Measurements from ENCODE around the gene TTI1. TPM values are rescaled to one million over a fixed set of nuclear protein-coding genes. Genes with fewer than 3 reads are reported as not detected.

TTI1 gene
- total and polyA plus RNA-seq, 9 of the 15 experiments (the other 6 are each of a cell fraction or from before 2014, with no cell fraction given) = 9.8 to 55.1 (median 39.4) TPM

DNA sequence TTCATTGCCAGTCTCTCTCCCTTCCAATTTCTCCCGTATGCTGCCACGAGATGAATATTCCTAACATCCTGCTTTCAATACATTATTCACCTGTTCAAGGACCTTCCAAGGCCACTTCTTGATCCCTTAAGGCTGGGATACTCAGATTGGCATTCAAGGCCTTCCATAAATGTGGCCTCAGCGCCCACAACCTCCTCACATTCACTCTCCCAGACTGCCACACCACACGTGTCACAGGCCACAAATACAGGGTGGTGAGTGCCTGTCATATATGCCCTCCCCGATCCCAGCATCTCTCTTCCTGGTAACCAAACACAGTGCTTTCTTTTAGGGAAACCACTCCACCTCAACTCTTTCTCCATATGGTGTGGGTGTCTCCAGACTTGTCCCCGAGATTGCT, 55.5 kb downstream of the TTI1 start (continued):
- TF ChIP-seq CTCFL (IDR thresholded peaks at IDR 0.05; ENCODE audit: borderline replicate concordance, insufficient read depth, low read depth, low read length, poor library complexity, severe bottlenecking) = no peak
- no peak for TF ChIP-seq ZNF644 (tag; IDR thresholded peaks at IDR 0.05; ENCODE audit: low read depth)
- no peak for TF ChIP-seq TOE1 (IDR thresholded peaks at IDR 0.05; ENCODE audit: borderline replicate concordance)
- no peak for TF ChIP-seq TOE1 (CRISPR knock-in tag; IDR thresholded peaks at IDR 0.05; ENCODE audit: borderline replicate concordance, low read depth)
- TF ChIP-seq ZFP1 (CRISPR knock-in tag; IDR thresholded peaks at IDR 0.05) = no peak
- TF ChIP-seq MCM7 (IDR thresholded peaks at IDR 0.05) = no peak
- TF ChIP-seq, protein P1, sequence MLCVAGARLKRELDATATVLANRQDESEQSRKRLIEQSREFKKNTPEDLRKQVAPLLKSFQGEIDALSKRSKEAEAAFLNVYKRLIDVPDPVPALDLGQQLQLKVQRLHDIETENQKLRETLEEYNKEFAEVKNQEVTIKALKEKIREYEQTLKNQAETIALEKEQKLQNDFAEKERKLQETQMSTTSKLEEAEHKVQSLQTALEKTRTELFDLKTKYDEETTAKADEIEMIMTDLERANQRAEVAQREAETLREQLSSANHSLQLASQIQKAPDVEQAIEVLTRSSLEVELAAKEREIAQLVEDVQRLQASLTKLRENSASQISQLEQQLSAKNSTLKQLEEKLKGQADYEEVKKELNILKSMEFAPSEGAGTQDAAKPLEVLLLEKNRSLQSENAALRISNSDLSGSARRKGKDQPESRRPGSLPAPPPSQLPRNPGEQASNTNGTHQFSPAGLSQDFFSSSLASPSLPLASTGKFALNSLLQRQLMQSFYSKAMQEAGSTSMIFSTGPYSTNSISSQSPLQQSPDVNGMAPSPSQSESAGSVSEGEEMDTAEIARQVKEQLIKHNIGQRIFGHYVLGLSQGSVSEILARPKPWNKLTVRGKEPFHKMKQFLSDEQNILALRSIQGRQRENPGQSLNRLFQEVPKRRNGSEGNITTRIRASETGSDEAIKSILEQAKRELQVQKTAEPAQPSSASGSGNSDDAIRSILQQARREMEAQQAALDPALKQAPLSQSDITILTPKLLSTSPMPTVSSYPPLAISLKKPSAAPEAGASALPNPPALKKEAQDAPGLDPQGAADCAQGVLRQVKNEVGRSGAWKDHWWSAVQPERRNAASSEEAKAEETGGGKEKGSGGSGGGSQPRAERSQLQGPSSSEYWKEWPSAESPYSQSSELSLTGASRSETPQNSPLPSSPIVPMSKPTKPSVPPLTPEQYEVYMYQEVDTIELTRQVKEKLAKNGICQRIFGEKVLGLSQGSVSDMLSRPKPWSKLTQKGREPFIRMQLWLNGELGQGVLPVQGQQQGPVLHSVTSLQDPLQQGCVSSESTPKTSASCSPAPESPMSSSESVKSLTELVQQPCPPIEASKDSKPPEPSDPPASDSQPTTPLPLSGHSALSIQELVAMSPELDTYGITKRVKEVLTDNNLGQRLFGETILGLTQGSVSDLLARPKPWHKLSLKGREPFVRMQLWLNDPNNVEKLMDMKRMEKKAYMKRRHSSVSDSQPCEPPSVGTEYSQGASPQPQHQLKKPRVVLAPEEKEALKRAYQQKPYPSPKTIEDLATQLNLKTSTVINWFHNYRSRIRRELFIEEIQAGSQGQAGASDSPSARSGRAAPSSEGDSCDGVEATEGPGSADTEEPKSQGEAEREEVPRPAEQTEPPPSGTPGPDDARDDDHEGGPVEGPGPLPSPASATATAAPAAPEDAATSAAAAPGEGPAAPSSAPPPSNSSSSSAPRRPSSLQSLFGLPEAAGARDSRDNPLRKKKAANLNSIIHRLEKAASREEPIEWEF (CRISPR knock-in tag; IDR thresholded peaks at IDR 0.05) = no peak
- TF ChIP-seq SMARCE1 (IDR thresholded peaks at IDR 0.05) = no peak
- no peak for TF ChIP-seq BRF1 (IDR thresholded peaks at IDR 0.05; ENCODE audit: borderline replicate concordance, extremely low read depth, insufficient read length)
- TF ChIP-seq, protein P2, sequence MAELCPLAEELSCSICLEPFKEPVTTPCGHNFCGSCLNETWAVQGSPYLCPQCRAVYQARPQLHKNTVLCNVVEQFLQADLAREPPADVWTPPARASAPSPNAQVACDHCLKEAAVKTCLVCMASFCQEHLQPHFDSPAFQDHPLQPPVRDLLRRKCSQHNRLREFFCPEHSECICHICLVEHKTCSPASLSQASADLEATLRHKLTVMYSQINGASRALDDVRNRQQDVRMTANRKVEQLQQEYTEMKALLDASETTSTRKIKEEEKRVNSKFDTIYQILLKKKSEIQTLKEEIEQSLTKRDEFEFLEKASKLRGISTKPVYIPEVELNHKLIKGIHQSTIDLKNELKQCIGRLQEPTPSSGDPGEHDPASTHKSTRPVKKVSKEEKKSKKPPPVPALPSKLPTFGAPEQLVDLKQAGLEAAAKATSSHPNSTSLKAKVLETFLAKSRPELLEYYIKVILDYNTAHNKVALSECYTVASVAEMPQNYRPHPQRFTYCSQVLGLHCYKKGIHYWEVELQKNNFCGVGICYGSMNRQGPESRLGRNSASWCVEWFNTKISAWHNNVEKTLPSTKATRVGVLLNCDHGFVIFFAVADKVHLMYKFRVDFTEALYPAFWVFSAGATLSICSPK (IDR thresholded peaks at IDR 0.05; ENCODE audit: borderline replicate concordance) = no peak
